DMS114 treated with DMSO at 0.1 percent for 48 hours (cell line): ENCODE data around the gene ZNF367.
"Not testable (repeated sequence)": the region's sequence is repeated elsewhere in the genome, so short reads cannot be mapped to it uniquely, and the experiment has no call there.

Source experiments
- DNase-seq: peaks from one replicate; lab custom pipeline; 2025; ENCODE audit not compliant: unreplicated experiment; lab: John Stamatoyannopoulos, UW

ZNF367 gene

GRCh38 chr9:96363175-96363967, 54.8 kb downstream of the ZNF367 start:
- DNase-seq = no peak

GRCh38 chr9:96362119-96362518, 56.1 kb downstream of the ZNF367 start:
- not testable (repeated sequence) for DNase-seq

- no peak for DNase-seq
Observed at GRCh38 chr9:96361668-96362067, 56.5 kb downstream of the ZNF367 start.

- DNase-seq = no peak
Observed at GRCh38 chr9:96360976-96361375, 57.2 kb downstream of the ZNF367 start.

GRCh38 chr9:96360523-96360922, 57.6 kb downstream of the ZNF367 start:
- not testable (repeated sequence) for DNase-seq

GRCh38 chr9:96350866-96351265, 67.3 kb downstream of the ZNF367 start:
- DNase-seq = no peak

- DNase-seq = no peak
Observed at GRCh38 chr9:96348261-96348660, 69.9 kb downstream of the ZNF367 start.

- DNase-seq = no peak
Observed at GRCh38 chr9:96345551-96345950, 72.6 kb downstream of the ZNF367 start.

- no peak for DNase-seq
Observed at GRCh38 chr9:96344458-96345180, 73.6 kb downstream of the ZNF367 start.

- no peak for DNase-seq
Observed at GRCh38 chr9:96343515-96344360, 74.4 kb downstream of the ZNF367 start.

- DNase-seq = no peak
Observed at GRCh38 chr9:96342571-96343245, 75.5 kb downstream of the ZNF367 start.

- DNase-seq = no peak
Observed at GRCh38 chr9:96340707-96341106, 77.5 kb downstream of the ZNF367 start.

GRCh38 chr9:96338299-96338698, 79.9 kb downstream of the ZNF367 start:
- DNase-seq = no peak
